RKO (cell line): ENCODE data around the gene VPS37B.
A peak's percentile ranks its signal among the peaks of the same experiment; 100 is the strongest.
"Not testable (repeated sequence)": the region's sequence is repeated elsewhere in the genome, so short reads cannot be mapped to it uniquely, and the experiment has no call there.

Experiments
- DNase-seq: peaks from one replicate; pipeline ENCODE4 v3.0.0-alpha.2; 2016; ENCODE audit warnings: low spot score

VPS37B gene

GRCh38 chr12:122905258-122905657, 9.3 kb upstream of the VPS37B start:
- DNase-seq = not testable (repeated sequence)

DNA sequence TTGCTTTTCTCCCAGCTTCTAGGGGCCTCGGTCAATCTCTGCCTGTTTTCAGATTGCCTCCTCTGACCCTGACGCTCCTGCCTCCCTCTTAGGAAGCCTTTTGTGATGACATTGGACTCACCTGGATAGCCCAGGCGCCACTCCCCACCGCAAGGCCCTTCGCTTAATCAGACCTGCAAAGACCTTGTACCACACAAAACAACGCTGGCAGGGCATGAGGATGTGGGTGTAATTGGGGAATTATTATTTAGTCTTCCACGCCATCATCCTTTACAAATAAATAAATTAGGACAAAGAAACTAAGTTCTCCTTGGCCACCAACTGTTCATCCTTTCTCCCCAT, 7.7 kb upstream of the VPS37B start:
- no peak for DNase-seq

DNA sequence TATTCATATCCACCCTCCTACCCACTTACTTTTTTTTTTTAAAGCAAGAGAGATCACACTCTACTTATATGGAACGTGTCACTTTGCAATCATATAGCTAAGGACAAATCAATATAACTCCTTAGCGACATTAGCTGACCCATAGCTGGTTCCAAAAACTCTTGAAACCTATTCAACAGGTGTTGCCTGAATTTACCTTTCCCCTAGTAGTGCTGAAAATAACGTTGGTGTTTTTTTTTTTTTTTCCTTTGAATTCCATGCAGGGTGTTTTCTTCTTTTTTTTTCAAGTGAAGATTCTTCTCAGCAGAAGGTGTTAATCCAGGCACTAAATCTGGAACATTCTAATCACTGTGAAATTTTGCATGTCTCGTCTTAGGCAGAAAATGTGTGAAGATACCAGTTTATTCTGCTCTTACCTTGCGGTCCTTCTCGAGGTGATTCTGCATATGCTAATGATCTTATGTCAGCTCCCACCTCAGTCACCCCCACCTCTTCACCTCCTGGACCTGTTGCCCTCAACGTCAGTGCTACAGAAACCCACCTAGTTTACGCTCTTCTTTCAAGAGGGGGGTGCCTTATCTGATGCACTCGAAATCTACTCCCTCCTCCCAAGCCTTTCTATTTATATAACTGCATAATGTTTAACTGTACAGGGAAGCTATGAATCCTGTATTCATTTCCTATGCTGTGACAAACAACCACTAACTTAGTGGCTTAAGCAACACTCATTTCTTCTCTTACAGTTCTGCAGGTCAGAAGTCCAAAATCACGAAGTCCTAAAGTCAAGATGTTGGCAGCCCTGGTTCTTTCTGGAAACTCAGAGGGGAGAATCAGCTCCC, 7.1 kb upstream of the VPS37B start:
- DNase-seq = no peak

DNA sequence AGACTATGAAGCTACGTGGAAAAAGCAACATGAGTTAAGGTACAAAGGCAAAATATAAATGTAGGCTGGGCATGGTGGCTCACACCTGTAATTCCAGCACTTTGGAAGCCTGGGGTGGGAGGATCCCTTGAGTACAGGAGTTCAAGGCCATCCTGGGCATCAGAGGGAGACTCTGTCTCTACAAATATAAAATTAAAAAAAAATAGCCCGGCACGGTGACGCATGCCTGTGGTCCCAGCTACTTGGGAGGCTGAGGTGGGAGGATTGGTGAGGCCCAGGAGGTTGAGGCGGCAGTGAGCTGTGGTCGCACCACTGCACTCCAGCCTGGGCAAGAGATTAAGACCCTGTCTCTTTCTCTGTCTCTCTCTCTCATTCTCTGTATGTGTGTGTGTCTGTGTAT, 4.0 kb upstream of the VPS37B start:
- no peak for DNase-seq

- DNase-seq = no peak
Measured at GRCh38 chr12:122896662-122897061, 738 bp upstream of the VPS37B start.

DNA sequence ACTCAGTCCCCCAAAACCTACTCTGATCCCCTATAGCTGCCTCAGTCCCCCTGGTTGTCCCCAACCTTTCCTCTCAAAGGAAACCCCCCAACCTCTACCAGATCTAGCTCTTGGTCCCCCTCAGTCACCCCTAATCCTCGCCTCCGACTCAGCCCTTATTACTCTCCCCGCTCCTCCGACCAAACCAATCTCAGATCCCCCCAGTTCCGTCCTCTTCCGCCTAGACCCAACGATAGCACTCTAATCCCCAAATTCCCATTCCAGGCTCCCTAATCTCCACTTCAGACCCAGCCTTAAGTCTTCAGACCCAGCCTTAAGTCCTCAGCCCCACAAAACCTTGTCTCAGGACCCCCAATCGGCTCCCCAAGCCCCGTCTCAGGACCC, 612 bp downstream of the VPS37B start:
- DNase-seq = no peak

GRCh38 chr12:122894193-122895121, 1.5 kb downstream of the VPS37B start:
- peak; percentile 52 for DNase-seq

DNA sequence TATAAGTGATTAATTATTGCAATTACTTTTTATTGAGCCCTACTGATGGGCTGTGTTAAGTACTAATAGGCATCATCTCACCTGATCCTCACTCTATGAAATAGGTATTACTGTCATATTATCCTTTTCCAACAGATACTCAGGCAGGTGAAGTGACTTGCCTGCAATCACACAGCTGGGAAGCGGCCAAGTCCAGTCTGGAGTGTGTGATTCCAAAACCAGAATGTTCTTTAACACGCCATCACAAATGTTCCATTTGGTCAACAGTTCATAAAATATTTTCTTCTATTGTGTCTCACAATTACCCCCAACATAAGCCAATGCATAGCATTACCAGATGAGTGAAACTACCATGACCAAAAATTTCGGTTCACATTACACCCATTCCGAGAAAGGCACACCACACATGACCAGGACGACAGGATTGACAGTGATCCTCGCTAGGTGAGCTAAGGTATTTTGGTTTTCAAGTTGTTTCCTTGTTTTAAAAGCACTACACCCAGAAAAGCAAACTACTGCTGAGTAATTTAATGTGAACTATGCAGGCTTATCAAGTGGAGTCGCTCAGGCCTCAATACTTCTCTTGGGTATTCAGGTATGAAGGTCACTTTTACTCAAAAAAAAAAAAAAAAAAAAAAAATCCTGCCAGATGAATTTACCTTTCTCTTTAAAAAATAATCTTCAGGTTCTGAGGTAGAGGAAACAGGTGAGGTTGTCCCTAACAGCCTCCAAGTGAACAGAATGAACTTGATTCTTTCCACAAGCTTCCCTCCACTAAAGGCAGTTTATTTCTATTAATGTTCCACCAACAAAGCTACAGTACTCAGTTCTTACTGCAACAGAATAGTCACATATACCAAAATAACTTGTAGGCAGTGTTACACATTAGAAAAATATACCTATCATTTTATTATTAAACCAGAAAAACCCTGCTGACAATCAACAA, 2.4 kb downstream of the VPS37B start:
- DNase-seq = no peak

DNA sequence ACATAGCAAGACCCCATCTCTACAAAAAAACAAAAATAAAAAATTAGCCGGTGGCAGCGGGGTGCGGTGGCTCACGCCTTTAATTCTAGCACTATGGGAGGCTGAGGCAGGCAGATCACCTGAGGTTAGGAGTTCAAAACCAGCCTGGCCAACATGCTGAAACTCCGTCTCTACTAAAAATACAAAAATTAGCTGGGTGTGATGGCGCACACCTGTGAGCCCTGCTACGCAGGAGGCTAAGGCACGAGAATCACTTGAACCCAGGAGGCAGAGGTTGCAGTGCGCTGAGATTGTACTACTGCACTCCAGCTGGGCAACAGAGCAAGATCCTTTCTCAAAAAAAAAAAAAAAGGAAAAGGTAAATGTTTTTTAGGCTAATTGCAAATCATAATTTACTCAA, 3.2 kb downstream of the VPS37B start:
- not testable (repeated sequence) for DNase-seq

DNA sequence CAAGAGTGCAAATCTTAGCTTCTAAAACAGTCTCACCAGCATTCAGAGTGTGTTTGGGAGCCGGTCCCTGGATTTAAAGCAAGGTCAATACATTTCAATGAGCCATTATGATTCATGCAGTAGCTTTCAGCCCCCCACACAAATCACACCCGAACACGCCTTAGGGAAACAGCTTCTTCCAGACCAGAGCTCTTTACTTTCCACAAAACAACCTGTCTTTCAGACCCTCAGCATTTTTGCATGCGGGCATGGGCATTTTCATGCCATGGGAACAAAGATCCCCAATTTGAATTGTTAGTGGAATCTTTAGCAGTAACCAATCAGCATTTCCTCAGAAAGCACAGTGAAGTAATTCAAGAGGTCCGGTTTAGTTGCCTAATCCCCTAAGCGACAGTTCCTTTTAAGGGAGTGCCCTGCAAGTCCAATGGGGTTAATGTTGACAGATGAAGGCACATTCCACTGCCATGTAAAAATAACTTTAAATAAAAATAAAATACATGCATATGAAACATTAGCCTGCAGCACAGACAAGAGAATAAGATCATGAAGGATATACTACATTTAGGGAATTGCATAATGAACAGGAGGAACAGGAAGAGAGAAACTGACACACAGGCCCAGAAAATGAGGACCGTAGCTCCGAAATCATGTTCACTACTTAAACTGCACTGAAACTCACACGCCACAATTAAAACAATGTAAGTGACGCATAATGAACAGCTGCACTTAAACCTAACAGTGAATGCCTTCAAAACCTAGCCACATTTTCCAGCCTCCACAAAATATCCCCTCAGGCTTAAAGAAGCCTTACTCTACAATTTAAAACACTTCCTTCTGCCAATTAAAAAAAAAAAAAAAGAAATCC, 4.0 kb downstream of the VPS37B start:
- DNase-seq = no peak

DNA sequence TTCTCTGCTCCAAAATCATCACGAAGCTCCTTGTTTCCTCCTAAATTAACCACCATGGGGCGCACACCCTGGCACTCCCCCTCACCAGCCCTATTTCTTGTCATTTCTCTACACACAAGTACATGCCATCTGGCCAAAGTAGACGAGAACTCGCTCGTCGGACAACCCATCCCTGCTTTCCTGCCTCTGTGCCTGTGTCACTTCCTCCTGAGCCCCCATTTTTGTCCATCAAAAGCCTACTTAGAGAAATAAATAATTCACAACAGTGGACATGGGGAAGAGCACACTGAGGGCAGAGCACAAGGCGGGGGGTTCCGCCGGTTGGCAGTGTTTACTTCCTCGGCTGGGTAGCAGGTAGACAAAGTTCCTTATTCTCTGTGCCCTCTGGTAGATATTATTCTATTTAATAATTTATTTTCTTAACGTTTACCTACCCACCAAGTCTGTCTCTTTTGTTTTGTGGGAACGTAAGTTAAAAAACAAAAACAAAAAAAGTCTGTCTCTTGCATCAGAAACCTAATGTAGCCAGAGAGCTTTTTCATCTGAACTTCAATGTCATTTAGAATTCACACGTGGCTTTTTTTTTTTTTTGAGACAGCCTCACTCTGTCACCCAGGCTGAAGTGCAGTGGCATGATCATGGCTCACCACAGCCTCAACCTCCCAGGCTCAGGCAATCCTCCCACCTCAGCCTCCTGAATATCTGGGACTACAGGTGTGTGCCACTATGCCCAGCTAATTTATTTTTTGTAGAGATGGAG, 6.0 kb downstream of the VPS37B start:
- no peak for DNase-seq

DNA sequence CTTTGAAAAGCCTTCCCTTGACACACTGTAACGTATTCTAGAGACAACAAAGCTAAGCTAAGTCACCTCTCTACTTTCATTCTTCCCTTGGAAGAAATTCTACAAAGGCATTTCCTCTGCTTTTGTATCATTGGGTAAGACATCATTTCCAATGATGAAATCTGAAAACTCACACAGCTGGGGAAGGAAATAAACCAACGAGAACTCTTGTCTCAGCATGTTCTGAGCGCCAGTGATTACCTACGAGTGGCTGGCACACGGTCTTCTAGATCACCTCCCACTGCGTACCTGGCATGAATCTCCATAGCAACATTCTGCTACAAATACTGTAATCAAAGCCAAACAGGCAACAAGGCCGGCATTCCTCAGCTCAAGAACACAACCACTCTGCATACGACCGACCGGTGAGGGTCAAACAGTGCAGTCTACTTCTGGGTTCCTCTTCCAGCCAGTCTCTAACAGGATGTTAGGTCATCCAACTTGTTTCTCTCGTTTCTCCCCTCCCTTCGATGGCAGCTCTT, 7.6 kb downstream of the VPS37B start:
- DNase-seq = no peak

- no peak for DNase-seq
Measured at GRCh38 chr12:122887819-122888212, 8.1 kb downstream of the VPS37B start.

DNA sequence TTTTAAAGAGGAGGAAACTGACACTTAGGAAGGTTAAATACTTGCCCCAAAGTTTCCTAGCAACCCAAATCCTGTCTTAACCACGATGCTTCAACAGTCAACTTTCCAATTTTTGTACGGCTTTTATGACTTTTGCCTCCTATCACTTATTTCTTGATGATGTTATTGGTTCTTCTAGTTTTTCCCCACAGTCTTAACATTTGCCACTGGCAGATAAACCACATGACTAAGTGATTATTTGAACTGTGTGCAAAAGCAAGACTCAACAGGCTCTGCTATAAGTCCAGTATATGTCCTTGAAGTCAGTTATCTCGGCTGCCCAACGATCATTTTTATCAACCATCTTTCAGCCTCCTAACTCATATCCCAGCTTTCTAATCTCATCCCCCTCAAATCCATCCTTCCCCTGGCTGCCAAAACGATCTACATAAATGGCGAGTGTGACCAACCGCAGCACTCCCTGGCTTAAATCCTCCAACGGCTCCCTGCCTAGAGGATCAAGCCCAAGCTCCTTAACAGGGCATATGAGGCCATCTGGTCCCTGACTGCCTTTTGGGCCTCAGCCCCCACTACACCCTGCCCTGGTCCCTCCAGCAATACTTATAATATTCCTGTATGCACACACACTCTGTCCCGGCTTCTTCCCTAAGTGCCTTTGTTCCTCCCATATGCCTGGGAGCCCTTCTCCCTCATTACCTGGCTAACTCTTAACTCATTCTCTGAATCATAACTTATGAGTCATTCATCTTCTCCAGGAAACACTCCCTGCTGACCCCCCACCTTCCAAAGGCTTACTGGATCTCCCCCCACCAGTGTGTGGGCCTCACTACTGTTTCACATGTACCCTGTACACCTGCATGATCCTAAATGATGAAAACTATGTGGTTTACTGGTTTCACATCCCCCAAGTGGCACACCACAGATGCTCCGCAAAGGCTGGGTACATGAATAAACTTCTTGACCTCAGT, 8.8 kb downstream of the VPS37B start:
- DNase-seq = peak; percentile 70

DNA sequence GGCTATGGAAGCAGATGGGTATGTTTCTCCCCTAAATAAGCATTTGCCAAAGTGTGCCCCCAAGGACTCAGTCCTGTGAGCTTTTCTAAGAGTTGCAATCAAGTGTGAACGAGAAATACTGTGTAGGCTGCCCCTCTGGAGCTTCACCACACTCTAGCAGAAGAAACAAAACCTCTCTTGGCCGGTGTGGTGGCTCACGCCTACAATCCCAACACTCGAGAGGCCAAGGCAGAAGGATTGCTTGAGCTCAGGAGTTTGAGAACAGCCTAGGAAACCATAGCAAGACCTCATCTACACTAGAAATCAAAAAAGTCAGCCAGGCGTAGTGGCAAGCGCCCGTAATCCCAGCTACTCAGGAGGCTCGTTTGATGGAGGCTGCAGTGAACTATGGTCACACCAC, 9.8 kb downstream of the VPS37B start:
- no peak for DNase-seq

GRCh38 chr12:122884860-122885259, 11.1 kb downstream of the VPS37B start:
- DNase-seq = no peak

DNA sequence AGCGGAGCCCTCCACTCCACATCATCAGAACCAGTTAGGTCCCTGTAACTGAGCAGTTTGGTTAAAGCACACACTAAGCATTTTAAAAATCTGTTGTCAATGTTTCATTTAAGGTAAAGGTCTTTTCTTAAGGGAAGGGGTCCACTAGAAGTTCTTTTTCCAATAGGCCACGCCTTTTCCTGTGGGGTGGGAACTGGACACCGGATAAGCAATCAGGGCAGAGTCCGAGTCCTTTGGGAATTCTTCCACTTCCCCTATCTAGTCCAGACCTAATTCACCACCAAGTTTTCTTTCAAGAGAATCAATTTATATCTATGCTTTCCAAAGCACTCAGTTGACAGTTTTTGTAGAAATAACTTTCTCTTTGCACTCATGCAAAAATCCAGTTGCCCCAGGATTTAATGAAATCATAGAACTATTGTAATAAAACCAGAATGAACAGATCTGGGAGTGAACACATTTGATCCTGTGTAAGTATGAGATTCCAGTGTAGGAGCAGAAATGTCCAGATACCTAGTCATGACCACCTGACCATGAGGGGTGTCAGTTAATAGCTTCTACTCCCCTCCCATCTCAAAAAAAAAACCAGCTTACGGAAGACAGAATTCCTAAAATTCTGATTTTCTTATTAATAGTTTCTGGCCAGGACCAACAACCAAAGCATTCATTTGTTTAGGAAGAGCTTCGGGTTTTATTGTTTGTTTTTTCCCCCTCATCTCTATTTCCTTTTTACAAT, 11.7 kb downstream of the VPS37B start:
- no peak for DNase-seq

GRCh38 chr12:122882908-122883558, 12.9 kb downstream of the VPS37B start:
- DNase-seq = no peak
